ENCODE data around the gene CSNK1E.

DNA sequence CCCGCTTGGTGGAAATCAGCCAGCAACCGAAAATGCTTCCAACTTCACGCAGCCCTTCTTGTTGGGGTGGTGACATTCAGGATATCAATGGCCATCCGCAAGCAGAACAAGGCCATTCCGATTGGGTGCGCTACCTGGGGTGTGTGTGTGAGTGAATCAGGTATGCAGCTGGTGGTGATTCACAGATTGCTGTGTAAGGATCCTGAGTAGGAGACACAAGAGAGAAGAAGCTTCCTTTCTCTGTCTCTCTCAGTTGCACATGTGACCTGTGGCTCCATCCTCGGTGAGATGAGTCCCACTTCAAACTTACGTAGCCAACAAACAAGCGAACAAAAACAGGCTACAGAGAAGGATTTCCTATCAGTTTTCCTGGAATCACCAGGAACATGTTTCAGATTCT, 34.8 kb downstream of the CSNK1E start:
- TF ChIP-seq, protein P1, sequence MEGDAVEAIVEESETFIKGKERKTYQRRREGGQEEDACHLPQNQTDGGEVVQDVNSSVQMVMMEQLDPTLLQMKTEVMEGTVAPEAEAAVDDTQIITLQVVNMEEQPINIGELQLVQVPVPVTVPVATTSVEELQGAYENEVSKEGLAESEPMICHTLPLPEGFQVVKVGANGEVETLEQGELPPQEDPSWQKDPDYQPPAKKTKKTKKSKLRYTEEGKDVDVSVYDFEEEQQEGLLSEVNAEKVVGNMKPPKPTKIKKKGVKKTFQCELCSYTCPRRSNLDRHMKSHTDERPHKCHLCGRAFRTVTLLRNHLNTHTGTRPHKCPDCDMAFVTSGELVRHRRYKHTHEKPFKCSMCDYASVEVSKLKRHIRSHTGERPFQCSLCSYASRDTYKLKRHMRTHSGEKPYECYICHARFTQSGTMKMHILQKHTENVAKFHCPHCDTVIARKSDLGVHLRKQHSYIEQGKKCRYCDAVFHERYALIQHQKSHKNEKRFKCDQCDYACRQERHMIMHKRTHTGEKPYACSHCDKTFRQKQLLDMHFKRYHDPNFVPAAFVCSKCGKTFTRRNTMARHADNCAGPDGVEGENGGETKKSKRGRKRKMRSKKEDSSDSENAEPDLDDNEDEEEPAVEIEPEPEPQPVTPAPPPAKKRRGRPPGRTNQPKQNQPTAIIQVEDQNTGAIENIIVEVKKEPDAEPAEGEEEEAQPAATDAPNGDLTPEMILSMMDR (IDR thresholded peaks at IDR 0.05 in 4 of 5, conservative IDR thresholded peaks at IDR 0.05 in 1 of 5): no peak
- no peak for TF ChIP-seq POLR2A (IDR thresholded peaks at IDR 0.05)

All from gastrocnemius medialis (tissue), 4 donors.